HFFc6 (cell line): ENCODE data around the gene CAST. TPM values are rescaled to one million over a fixed set of nuclear protein-coding genes. Genes with fewer than 3 reads are reported as not detected.

Experiments used
- DNase-seq: peaks from one replicate; pipeline ENCODE4 v3.0.0-alpha.2; 2018
- H3K27ac Mint-ChIP-seq: 2 replicates; pipeline ENCODE4 v1.8.0; 2020; ENCODE audit warnings: mild to moderate bottlenecking, mixed read lengths
- H3K27me3 Mint-ChIP-seq: 2 replicates; pipeline ENCODE4 v1.8.0; 2021; ENCODE audit warnings: mild to moderate bottlenecking, moderate library complexity, mixed read lengths; ENCODE audit not compliant: insufficient read depth
- H3K36me3 Mint-ChIP-seq: 2 replicates; pipeline ENCODE4 v1.8.0; 2021; ENCODE audit warnings: low read depth, mixed read lengths
- H3K4me1 Mint-ChIP-seq: 2 replicates; pipeline ENCODE4 v1.8.0; 2020; ENCODE audit warnings: low read depth, mixed read lengths
- H3K4me3 Mint-ChIP-seq: 2 replicates; pipeline ENCODE4 v1.8.0; 2020; ENCODE audit warnings: mild to moderate bottlenecking, moderate library complexity, mixed read lengths
- H3K9me3 Mint-ChIP-seq: 2 replicates; pipeline ENCODE4 v1.8.0; 2020; ENCODE audit warnings: mild to moderate bottlenecking, mixed read lengths
- total RNA-seq, 6 experiments: library from RNA; stranded (reverse); fragmentation: NEBNext Ultra II Directional; extraction: Animal tissue kit (Norgen Biotek cat#: 25700); gene quantifications; 2 replicates in 1 of 6; 3 replicates in 5 of 6; pipeline ENCODE4 v1.2.3, GENCODE V29; 2021
- TF ChIP-seq, protein P1 (sequence below): fragments of 200-600 bp; sonication (generic); IDR thresholded peaks from 2 replicates; pipeline ENCODE4 v1.5.0; 2021; ENCODE audit warnings: antibody characterized with exemption, mild to moderate bottlenecking

The CAST gene
- total RNA-seq, 6 experiments from 2014 or later, result 274 to 342 (median 322) TPM

DNA sequence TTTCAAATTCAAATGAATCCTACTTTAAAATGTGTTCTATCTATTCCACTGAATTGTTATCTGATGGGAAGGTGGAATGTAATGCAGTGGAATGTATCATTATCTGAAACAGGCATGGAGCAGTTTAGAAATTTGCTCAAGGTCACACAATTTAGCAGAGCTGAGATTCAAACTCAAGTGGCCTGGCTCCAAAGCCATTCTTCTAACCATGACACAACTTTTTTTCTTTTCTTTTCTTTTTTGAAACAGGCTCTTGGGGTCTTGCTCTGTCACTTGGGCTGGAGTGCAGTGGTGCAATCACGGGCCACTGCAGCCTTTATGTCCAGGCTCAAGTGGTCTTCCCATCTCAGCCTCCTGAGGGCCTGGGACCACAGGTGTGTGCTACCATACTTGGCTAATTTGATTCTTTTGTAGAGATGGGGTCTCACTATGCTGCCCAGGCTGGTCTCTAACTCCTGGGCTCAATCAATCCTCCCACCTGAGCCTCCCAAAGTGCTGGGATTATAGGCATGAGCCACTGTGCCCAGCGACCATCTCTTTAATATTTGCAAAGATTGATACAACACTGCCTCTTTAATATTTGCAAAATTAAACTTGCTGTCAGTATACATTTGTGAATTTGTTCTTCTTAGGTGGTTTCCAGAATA lies 50.0 kb downstream of the CAST start:
- H3K27ac Mint-ChIP-seq, result peak overlapping the region; percentile 52
- H3K27me3 Mint-ChIP-seq, result no peaks in the 10 kb centered on the region; the same call in none of the 2 replicates

DNA sequence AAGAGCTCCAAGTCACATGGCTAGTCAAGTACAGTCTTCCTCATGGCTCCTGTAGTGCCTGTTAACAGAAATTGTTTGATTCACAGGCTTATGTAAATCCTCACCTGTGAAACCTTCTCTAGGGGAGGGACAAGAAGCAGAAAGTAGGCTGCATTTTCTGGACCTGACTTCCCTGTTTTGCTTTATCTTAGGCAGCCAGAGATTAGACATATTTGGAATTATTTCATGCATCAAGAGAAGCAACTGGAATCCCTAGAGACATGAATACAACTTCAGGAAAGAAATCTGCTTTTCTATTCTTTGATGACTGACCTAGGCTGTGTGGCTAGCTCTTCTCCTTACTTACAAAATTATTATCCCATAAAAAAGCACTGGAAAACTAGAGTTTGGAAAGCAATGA lies 52.3 kb downstream of the CAST start:
- no peaks in the 10 kb centered on the region for H3K9me3 Mint-ChIP-seq
- no peaks in the 10 kb centered on the region; the same call in 1 of the 2 replicates for H3K27me3 Mint-ChIP-seq
- peak overlapping the region; percentile 89 for H3K27ac Mint-ChIP-seq
- no peak overlapping the region for H3K4me3 Mint-ChIP-seq
- H3K36me3 Mint-ChIP-seq, result peaks cover 23% of the 10 kb centered on the region
- H3K4me1 Mint-ChIP-seq, result peaks cover 71% of the 10 kb centered on the region
- no peak for DNase-seq
- TF ChIP-seq, protein P1, sequence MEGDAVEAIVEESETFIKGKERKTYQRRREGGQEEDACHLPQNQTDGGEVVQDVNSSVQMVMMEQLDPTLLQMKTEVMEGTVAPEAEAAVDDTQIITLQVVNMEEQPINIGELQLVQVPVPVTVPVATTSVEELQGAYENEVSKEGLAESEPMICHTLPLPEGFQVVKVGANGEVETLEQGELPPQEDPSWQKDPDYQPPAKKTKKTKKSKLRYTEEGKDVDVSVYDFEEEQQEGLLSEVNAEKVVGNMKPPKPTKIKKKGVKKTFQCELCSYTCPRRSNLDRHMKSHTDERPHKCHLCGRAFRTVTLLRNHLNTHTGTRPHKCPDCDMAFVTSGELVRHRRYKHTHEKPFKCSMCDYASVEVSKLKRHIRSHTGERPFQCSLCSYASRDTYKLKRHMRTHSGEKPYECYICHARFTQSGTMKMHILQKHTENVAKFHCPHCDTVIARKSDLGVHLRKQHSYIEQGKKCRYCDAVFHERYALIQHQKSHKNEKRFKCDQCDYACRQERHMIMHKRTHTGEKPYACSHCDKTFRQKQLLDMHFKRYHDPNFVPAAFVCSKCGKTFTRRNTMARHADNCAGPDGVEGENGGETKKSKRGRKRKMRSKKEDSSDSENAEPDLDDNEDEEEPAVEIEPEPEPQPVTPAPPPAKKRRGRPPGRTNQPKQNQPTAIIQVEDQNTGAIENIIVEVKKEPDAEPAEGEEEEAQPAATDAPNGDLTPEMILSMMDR, result no peak

More for the DNA sequence above, 50.0 kb downstream of the CAST start:
- no peak overlapping the region for H3K4me3 Mint-ChIP-seq
- peaks cover 78% of the 10 kb centered on the region for H3K4me1 Mint-ChIP-seq
- TF ChIP-seq, protein P1, result no peak
- H3K9me3 Mint-ChIP-seq, result no peaks in the 10 kb centered on the region
- peaks cover 9% of the 10 kb centered on the region for H3K36me3 Mint-ChIP-seq
- no peak for DNase-seq

DNA sequence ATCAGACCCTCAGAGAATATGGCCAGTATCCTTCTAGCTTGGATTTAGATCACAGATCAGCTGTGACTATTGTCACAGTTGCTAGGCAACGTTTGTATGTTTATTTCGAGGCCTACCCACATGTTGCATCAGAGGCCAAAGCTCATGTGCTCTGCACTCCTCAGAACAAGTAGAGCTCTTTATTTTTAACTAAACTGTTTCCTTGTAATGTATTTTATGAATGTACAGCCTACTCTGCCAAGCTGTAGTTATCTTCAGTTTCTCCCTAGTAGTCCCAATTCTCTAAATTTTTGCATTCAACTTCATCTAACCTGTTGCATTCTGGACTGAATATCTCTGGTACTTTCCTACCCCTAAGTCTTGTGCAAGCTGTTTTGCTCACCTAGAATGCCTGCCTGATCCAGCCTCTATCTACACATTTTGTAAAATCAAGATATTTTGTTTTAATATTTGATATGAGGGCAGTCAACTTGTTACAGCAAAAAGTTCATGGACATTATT lies 52.8 kb downstream of the CAST start:
- Mint-ChIP-seq H3K4me1 (peaks cover 66% of the 10 kb centered on the region), H3K27me3 (no peaks in the 10 kb centered on the region; the same call in 1 of the 2 replicates), H3K9me3 (no peaks in the 10 kb centered on the region), H3K27ac (peak overlapping the region; percentile 89), H3K36me3 (peaks cover 23% of the 10 kb centered on the region), H3K4me3 (no peak overlapping the region)
- peak; percentile 66 for DNase-seq
- TF ChIP-seq, protein P1, result no peak

DNA sequence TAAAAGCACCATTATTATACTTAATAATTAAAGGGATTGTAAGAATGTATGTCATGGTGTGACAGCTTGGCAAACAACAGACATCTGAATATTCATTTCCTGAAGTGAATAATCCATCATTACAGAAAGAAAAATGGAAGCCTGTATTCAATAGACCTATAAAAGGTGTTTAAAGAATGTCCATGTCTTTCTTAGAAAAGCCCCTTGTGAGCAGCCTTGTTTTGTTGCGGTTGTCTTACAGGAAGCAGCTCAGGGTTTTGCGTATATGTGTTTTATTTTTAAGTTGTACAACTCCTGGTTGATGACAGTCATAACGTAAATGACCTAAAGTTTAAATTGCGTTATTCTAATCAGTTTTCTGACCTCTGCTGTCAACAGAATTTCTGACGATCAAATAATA lies 53.8 kb downstream of the CAST start:
- H3K27ac Mint-ChIP-seq, result no peak overlapping the region
- peaks cover 23% of the 10 kb centered on the region for H3K36me3 Mint-ChIP-seq
- DNase-seq, result no peak
- peaks cover 68% of the 10 kb centered on the region for H3K4me1 Mint-ChIP-seq
- H3K4me3 Mint-ChIP-seq, result no peak overlapping the region
- TF ChIP-seq, protein P1, result no peak
- H3K27me3 Mint-ChIP-seq, result no peaks in the 10 kb centered on the region; the same call in 1 of the 2 replicates
- no peaks in the 10 kb centered on the region for H3K9me3 Mint-ChIP-seq

DNA sequence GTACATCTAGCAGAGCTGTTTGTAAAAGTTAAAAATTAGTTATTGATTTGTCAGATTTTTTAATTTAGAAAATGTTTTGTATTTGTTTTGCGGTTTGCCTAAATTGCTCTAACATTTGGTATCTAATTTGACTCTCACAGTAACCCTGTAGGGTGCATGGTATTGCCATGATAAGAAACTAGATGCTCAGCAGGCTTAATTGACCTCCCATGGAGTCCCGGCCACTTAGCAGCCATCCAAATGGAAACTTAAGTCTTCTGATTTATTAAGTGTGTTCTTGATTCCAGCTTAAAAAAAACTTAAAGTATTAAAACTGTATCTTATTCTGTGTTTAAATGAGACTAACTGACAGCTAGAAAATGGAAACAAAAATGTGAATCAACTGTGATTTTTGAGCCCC lies 54.5 kb downstream of the CAST start:
- H3K27ac Mint-ChIP-seq, result no peak overlapping the region
- peaks cover 23% of the 10 kb centered on the region for H3K36me3 Mint-ChIP-seq
- no peaks in the 10 kb centered on the region; the same call in 1 of the 2 replicates for H3K27me3 Mint-ChIP-seq
- DNase-seq, result no peak
- no peaks in the 10 kb centered on the region for H3K9me3 Mint-ChIP-seq
- no peak overlapping the region for H3K4me3 Mint-ChIP-seq
- TF ChIP-seq, protein P1, result no peak
- peaks cover 69% of the 10 kb centered on the region for H3K4me1 Mint-ChIP-seq
